HG03060 (cell line): ENCODE data around the gene SLC18B1.

Experiments used
- ATAC-seq: cut with Tn5 transposase; IDR thresholded peaks from one replicate; pipeline ENCODE4 v1.9.1; 2021; ENCODE audit warnings: low read depth, moderate number of reproducible peaks; ENCODE audit not compliant: unreplicated experiment

The SLC18B1 gene

DNA sequence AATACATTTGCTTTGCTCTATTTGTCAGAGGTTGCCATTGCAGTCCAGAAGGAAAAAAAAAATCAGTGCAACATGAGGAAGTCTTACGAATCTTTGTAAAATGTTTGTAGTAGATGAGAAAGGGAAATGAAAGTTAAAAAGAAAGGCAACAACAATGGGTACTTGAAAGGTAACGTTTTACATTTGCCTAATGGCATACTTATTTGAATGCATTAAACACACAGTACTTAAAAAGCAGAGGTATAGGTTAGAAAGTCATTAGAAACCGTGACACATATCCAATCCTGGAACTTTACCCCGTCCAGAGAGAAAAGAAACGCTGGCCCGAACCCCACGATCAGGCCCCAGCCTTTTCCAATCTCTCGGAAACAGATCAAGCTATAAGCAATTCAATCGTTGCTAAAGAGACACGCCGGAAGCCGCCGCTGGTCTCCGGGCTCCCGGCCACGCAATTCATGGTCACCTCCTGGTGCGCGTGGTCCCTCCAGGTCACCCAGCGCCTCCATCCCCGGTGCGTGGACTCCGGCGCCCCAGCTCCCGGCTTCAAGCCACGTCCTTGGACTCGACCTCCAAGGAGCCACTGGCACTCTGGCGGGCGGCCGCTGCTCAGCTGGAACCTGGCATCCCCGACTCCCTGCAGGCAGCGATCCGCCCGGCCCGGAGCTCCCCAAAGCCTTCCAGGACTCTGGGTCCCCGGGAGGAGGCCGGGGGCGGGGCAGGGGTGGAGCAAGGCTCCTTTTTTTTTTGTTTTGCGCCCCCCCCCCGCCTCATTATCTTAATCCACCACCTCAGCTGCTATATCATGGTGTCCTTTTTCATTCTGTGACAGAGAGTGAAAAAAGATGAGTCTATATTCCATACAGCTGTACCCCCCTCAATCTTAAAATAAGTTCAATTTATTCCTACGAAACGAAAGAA is at the start of gene SLC18B1:
Gene SLC18B1, minus strand, starts transcription at position 687 of the 918 bp plus-strand sequence. Its CDS starts 181 bp downstream, at position 506.
- peak; percentile 16 for ATAC-seq

DNA sequence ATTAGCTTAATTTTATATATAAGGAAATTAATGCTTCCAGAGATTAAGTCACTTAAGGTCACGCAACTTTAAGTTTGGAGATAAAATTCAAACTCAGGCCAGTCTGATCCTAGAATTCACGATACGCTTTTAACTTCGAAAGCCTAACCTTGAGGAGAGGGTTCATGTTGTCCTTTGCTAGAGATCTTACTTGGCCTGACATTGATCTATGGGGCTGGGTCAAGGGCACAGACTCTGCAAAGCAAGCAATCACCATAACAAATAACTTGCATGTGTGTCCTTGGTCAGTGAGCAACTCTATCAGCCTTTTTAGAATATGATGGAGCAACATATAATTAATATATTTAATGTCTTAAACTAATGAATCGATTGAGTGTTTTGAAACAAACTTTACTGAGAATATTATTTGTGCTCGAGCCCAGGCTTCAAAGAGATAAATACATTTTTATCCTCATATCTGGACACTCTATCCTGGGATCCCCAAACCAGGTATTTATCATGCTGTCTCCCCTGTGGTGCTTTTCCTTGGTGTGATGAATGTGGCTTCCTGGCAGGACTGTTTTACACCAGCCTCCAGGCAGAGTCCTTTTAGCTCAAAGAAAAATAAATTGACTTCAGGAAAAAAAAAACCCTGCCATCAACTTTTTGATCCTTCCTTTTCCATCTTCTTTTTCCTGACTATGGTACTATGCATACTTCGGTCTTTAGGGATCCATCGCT is 45.0 kb upstream of the SLC18B1 start:
- no peak for ATAC-seq

DNA sequence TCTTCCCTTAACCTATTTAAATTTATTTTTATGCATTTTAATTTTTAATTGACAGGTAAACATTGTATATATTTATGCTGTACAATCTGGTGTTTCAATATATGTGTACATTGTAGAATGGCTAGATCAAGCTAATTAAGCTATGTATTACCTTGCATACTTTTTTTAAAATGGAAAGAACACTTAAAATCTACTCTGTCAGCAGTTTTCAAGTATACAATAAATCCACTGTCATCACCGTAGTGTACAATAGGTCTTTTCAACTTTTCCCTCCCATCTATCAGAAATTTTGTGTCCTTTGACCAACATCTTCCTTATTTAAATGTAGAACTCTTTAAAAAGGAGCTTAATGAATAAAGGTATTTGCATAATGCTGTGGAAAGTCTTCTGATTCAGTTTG is 43.5 kb upstream of the SLC18B1 start:
- ATAC-seq, result no peak

DNA sequence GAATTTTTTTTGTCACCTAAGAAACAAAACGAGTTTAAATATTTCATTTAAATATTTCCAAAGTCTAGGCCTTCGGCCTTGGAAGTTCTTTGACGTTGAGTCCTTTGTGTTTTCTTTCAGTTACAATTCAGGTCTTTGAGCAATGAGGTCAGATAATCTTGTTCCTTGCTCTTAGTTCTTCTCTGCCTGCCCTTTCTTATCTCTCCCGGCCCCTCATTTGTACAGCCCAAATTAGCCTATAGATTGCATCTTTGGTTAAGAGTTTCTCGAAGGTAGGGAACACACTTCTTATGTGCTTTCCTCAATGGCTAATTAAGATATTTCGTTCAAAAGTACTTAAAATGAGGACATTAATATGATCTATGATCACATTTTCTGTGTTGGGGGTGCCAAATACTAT is 34.5 kb upstream of the SLC18B1 start:
- ATAC-seq, result no peak

DNA sequence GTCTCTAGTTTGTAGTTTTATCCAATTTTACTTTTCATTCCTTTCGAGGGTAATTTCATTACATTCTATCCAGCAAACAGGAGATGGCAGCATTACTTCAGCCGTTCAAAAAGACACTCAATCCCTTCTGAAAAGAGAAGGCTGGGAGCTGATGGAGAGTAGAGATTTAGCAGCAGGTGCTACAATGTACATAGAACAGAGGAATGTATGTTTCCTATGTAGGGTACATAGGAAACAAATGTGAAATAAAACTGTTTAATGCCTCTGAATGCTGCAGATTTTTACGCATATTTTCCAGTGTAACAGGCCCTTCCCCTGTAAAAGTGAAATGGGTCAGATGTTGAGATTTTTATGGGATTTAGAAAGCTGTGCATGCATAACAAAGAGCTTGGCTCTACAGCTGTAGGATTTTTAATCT is 31.9 kb upstream of the SLC18B1 start:
- no peak for ATAC-seq

DNA sequence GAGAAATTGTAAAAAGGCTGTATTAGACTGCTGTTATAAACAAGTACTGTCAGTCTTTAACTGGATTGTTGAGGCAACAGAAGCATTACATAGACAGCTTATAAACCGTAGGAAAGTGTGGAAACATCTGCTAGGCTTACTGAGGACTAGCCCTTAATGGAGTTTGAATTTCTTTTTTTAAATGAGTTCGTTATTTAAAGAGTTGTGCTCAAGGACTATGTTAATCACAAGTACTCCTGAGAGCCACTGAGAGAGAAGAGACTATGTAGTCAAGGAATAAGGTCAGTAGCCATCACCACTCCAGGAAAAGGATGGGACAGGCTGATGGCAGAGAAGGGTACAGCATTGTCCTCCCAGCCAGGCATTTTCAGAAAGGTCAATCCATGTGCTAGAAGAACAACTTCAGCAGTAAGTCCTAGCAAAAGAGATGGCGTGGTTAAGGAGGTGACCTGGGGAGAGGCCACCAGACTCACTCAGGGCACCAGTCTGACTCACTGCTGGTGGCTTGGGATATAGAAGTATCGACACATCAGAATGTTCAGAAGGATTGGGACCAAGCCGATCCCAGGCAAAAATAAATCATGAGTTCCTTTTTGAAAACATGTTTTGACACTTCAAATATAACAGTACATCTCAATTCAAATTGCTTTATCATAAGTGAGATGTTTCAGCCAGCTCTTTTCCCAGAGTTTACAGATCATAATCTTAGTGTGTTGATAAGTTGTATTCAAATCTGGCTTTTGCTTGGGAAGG is 22.4 kb upstream of the SLC18B1 start:
- no peak for ATAC-seq

DNA sequence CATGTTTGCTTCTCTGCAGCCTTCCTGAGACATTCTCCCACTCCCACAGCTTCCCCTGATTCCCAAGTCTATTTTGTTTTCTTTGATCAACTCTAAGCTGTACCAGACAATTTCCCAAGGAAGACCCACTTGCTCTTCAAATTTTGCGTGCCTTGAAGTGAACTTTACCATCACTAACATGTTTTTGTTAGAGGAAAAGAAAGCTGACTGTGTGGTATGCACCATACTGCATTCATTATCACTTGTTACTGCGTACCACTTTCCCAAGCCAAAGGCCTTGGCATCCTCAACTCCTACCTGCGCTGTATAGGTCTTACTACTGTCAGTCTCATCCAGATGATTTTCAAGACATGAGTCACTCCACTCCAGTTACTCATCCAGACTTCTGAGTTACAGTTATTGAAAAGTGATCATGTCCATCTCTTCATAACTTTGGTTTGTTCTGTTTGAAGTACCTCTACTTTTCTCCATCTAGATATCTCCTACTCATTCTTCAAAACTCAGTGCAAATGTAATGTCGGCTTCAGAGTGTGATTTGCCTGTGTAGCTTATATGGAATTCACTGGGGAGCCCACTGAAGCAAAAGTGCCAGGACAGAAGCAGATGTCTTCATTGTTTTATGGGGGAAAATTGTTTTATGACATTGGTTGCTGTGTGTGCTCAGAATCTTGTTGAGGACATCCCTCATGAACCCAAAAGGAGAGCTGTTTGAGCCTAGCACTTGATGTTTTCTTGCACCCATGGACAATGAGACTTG is 21.1 kb upstream of the SLC18B1 start:
- no peak for ATAC-seq

DNA sequence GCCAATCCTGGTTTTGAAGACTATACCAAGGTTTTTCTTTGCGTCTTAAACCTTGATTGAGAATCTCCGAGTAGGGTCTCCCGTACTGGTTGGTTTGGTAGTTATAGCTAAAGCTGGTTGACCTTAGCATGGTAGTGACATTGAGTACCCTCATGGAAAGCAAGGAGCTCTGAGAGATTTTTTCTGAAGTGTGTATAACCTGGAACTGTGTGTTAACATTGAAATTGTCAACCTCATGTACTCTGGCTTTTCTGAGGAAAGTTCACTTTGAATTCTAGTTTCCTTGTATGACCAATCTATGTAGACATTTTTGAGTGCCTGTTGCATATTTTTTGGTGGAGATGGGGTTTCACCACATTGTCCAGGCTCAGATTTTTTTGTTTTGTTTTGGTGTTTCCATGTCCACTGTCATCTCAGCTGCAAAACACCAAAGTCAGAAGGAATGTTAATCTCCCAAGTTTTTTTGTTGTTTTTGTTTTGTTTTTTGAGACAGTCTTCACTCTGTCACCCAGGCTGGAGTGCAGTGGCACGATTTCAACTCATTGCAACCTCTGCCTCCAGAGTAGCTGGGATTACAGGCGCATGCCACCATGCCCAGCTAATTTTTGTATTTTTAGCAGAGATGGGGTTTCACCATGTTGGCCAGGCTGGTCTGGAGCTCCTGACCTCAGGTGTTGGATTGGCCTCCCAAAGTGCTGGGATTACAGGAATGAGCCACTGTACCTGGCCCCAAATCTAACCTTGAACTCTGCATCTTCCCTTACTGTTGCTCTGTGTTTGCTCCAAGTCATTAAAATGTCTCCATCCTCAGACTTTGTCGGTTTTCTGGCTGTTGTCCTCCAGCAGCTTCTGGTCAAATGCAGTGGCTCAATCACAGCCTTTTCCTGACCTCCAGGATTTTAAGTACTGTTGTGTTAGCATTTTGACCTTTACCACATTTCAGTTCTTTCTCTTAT is 20.2 kb upstream of the SLC18B1 start:
- ATAC-seq, result no peak

DNA sequence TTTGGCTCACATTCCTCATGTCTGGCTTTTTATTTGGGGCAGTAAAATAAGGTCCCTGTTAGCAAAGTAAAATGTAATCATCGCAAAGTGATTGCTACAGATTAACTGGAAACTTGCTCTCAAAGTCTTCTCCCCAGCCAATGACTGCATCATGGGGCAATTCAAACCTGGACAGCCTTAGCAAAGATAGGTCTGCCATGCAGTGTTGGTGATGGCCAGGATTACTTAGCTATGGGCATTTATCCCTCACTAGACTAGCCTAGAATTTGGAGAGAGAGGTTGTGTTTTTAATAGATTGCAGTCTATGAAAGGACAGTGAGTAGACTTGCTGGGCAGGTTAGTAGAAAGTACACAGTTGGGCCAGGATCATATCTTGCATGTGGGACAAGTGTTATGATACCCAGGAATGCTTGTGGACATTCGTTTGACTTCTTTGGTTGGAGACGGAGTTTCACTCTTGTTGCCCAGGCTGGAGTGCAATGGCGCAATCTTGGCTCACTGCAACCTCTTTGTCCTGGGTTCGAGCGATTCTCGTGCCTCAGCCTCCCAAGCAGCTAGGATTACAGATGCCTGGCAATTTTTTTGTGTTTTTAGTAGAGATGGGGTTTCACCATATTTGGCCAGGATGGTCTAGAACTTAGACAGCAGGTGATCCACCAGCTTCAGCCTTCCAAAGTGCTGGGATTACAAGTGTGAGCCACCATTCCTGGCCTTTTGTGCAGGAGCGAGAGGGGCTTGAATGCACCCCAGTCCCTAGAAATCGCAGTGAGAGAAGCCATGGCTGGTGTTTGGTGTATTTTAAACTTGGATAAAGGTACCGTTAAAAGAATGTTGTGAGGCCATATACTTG is 19.3 kb upstream of the SLC18B1 start:
- no peak for ATAC-seq

DNA sequence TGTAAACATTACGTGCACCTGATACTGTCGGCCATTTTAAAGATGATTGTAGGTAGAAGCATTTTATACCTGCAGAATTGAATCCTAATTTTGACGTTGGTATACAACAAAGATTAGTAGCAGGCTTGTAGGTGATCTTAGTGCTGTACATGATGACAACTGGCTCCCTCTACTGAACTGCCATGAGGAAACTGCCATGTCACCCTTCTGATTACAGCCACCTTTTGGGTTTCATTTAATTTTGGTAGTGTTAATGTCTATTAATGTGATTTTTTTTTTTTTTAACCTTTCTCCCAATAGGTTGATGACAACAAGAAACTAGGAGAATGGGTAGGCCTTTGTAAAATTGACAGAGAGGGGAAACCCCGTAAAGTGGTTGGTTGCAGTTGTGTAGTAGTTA is 18.2 kb upstream of the SLC18B1 start:
- no peak for ATAC-seq

DNA sequence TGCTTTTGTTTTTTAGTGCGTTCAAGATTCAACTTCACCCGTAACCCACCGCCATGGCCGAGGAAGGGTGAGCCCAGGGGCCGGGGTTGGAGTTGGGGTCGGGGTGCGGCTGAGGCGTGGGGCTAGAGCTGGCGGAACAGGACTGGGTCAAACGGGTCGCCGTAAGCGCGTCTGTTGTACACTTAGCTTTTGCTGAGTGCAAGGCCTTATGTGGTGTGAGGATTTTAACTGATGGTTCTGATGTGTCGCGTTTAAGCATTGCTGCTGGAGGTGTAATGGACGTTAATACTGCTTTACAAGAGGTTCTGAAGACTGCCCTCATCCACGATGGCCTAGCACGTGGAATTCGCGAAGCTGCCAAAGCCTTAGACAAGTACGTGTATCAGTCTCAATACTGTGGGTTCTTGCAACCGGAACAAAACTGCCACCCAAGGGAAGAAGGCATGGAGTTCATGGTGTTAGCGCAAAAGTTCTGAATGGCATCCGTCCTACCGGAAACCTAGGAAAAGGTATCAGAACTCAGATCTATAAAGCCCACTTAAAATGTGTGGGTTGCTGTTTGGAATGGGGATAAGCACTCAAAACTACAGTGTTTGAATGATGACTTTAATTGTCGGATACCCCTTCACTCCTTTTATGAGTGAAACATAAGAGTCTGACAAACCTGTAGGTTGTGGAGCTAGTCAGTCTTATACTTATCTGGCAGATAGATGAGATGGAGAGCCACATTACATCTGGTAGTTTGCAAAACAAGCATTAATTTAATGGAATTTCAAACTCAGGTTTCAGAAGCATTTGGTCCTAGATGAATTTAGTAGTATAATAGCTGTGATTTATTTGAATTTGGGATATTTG is 16.5 kb upstream of the SLC18B1 start:
- ATAC-seq, result no peak

DNA sequence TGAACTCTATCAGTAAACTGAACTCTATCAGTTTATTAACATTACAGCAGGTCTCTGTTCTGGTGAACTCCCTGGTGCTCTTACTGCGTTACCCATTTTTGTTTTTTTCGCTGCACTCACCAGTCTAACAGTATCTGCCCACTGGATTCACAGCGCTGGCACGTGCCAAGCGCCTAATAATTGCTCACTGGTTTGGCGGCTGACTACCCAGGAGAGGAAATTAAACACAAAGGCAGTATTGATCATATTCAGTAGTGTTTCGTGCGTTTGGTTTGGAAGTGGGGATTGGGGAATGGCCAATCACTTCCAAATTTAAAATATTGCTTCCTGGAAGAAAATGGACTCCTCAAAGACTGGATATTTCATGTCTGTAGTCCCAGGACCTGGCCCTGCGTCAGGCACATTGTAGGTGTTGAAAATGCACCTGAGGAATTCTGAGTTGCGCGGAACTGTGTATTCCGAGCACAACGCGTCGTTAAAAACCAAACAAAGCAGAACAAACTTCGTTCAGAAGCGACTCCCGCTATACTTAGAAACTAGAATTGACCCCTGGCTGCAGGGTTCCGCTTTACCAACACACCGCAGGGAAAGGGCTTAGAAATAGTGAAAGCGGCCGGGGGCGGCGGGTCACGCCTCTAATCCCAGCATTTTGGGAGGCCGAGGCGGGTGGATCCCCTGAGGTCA is 14.9 kb upstream of the SLC18B1 start:
- peak; percentile 19 for ATAC-seq

DNA sequence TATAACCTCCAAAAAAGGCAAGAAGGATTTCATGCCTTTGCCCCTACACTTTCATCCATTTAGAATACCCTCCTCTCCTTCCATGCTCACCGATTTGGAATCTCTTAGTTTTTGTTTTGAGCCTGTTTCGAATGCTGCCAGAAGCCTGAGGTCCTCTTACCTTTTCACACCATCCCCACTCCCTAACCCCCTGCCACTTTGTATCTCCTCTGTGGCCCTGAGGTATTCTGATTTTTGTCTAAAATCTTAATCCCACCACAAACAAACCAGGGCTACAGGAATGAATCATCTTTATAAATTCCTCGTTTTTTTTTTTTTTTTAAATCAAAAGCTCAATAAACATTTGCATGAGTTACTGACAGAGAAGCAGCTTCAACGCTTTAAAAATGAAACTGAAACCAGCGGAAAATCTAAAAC is 14.3 kb upstream of the SLC18B1 start:
- no peak for ATAC-seq

DNA sequence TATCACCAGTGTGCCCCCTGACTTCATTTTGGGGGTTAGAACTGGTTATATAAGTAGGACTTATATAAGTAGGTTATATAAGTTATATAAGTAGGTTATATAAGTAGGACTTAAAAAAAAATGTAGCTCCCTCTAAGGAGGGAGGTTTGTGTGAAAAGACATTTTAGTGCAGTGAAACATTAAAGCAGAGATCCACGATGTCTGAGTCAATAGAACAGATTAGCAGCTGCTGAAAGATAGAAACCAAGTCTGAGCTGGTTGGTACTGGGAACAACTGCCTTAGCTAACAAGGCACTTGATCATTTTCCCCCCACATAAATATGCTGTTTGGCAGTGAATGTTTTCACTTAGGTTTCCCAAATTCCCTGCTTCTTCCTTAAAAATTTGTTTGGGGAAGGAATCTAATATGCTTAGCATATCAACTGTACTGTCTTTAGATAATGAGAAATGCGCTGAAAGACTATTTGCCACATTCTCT is 13.9 kb upstream of the SLC18B1 start:
- ATAC-seq, result no peak

DNA sequence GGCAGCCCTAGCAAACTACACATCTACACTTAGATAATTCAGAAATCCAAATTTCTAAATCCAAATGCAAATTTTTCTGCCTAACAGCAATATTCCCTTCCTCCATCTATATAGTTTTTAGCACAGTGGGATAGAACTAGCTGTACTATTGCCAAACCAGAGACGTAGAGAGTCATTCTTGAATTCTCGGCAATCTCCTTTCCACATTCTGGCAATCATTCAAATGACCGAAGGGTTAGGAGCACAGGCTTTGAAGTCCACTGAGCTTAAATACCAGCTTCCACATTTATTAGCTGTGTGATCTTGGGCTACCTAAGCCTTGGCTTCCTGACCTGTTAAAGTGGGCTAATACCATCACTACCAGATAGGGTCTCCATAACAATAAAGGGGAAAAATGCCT is 12.8 kb upstream of the SLC18B1 start:
- no peak for ATAC-seq

DNA sequence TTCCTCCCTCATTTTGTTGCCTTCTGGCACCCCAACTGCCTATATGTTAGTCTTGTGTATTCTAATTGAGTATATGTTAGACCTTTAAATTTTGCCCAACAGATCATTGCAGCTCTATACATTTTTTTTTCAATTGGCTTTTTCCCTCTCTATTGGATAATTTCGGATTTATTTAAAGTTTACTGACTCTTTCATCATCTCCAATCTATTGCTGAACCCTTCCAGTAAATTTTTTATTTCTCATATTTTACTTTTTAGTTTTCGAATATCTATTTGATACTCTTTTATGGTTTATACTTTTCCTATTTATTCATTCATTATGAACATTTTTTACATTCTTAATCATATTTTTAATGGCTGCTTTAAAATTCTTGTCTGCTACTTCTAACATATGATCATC is 7.1 kb upstream of the SLC18B1 start:
- no peak for ATAC-seq

DNA sequence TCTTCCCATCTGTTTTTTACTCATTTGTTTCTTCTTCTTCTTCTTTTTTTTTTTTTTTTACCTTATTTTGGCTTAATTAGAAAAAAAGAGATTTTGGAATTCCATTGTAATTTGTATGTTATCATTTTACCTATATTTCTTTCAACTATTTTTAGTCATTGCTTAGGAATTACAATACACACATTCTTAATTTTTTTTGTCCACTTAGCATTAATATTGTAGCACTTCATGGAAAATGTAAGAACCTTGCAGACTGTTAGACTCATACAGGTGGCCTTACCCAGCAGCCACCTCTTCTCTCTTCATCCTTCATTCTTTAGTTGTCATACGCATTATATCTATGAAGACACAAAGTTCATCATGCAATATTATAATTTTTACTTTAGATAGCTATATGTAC is 5.8 kb upstream of the SLC18B1 start:
- ATAC-seq, result no peak
